GF-D8 (cell line): ENCODE results near the gene WRAP53.
A peak's percentile ranks its signal among the peaks of the same experiment; 100 is the strongest.

Experiments used
- DNase-seq: peaks from one replicate; lab custom pipeline; 2025; lab: John Stamatoyannopoulos, UW

WRAP53 gene

GRCh38 chr17:7709031-7709430, 20.8 kb downstream of the WRAP53 start:
- DNase-seq = no peak

GRCh38 chr17:7710301-7710700, 22.0 kb downstream of the WRAP53 start:
- DNase-seq = no peak

- no peak for DNase-seq
Observed at GRCh38 chr17:7711051-7711755, 22.9 kb downstream of the WRAP53 start.

GRCh38 chr17:7712111-7712771, 24.0 kb downstream of the WRAP53 start:
- no peak for DNase-seq

GRCh38 chr17:7713782-7714181, 25.5 kb downstream of the WRAP53 start:
- no peak for DNase-seq

- DNase-seq = no peak
Observed at GRCh38 chr17:7714721-7715594, 26.7 kb downstream of the WRAP53 start.

- no peak for DNase-seq
Observed at GRCh38 chr17:7715936-7716886, 27.9 kb downstream of the WRAP53 start.

- DNase-seq = no peak
Observed at GRCh38 chr17:7716901-7717755, 28.9 kb downstream of the WRAP53 start, which contains the start of gene DNAH2. TSS of gene DNAH2 (plus strand) at chr17:7717744. CDS start at chr17:7719735, 1,991 bp downstream.

- DNase-seq = peak; percentile 26
Observed at GRCh38 chr17:7717756-7718350, 29.6 kb downstream of the WRAP53 start.

GRCh38 chr17:7719661-7720060, 31.4 kb downstream of the WRAP53 start:
- DNase-seq = no peak

- DNase-seq = no peak
Observed at GRCh38 chr17:7720125-7720524, 31.8 kb downstream of the WRAP53 start.

GRCh38 chr17:7721612-7722011, 33.3 kb downstream of the WRAP53 start:
- DNase-seq = no peak

GRCh38 chr17:7727886-7728285, 39.6 kb downstream of the WRAP53 start:
- no peak for DNase-seq

- DNase-seq = no peak
Observed at GRCh38 chr17:7729816-7730215, 41.5 kb downstream of the WRAP53 start.

- DNase-seq = no peak
Observed at GRCh38 chr17:7732981-7733539, 44.8 kb downstream of the WRAP53 start.

GRCh38 chr17:7737601-7738000, 49.3 kb downstream of the WRAP53 start:
- no peak for DNase-seq

- no peak for DNase-seq
Observed at GRCh38 chr17:7739746-7740145, 51.5 kb downstream of the WRAP53 start.

- no peak for DNase-seq
Observed at GRCh38 chr17:7740481-7741001, 52.3 kb downstream of the WRAP53 start.

GRCh38 chr17:7742729-7743128, 54.5 kb downstream of the WRAP53 start:
- no peak for DNase-seq

- no peak for DNase-seq
Observed at GRCh38 chr17:7744416-7744815, 56.1 kb downstream of the WRAP53 start.
